Esophagus squamous epithelium (tissue), 4 donors: ENCODE data around the gene ZBTB45.

Experiments
- CTCF ChIP-seq, 6 experiments: fragments of 450-650 bp in 4 of 6; fragments of 200-600 bp in 2 of 6; sonication (generic) in 2 of 6; IDR thresholded peaks; one replicate each; pipeline ENCODE4 v1.5.1; 2016 to 2019; ENCODE audit warnings: antibody characterized with exemption in 6 of 6, mild to moderate bottlenecking in 4 of 6, moderate library complexity in 4 of 6
- POLR2A ChIP-seq, 4 donors: fragments of 450-650 bp; IDR thresholded peaks; one replicate each; pipeline ENCODE4 v1.6.1; 2017; ENCODE audit warnings: antibody characterized with exemption in 4 of 4, mild to moderate bottlenecking in 4 of 4, moderate library complexity in 3 of 4

GRCh38 chr19:58545286-58546018 is 25.8 kb upstream of the ZBTB45 start:
- TF ChIP-seq POLR2A (IDR thresholded peaks at IDR 0.05) (no peak), CTCF (IDR thresholded peaks at IDR 0.05) (no peak)
